Cardiac muscle cell (in vitro differentiated cells and primary cell): Measurements from ENCODE around the gene RADIL. TPM values are rescaled to one million over a fixed set of nuclear protein-coding genes. Genes with fewer than 3 reads are reported as not detected.
"Not testable (repeated sequence)": the region's sequence is repeated elsewhere in the genome, so short reads cannot be mapped to it uniquely, and the experiment has no call there.

ENCODE experiments used
- DNase-seq, 2 donors: peaks; one replicate each; pipeline versions ENCODE4 v3.0.0 to v3.0.0-alpha.2; 2010 to 2017; ENCODE audit warnings: low read depth in 1 of 2, low spot score in 1 of 2
- H3K27ac ChIP-seq: fragments of 200-600 bp; sonication (generic); 2 replicates; pipeline ENCODE4 v1.5.1; 2016
- H3K27me3 ChIP-seq: fragments of 200-600 bp; sonication (generic); 2 replicates; pipeline ENCODE4 v1.6.0; 2016; ENCODE audit warnings: control low read depth
- H3K36me3 ChIP-seq: fragments of 200-600 bp; sonication (generic); 2 replicates; pipeline ENCODE4 v1.5.1; 2016; ENCODE audit warnings: control low read depth
- H3K4me1 ChIP-seq: fragments of 200-600 bp; sonication (generic); 2 replicates; pipeline ENCODE4 v1.8.1; 2017; ENCODE audit warnings: low read depth, mild to moderate bottlenecking, mixed run types
- H3K4me3 ChIP-seq: fragments of 200-600 bp; sonication (generic); 2 replicates; pipeline ENCODE4 v1.5.1; 2016; ENCODE audit warnings: mild to moderate bottlenecking
- H3K9me3 ChIP-seq: fragments of 200-600 bp; sonication (generic); 2 replicates; pipeline ENCODE4 v1.5.1; 2017; ENCODE audit warnings: low read depth, mild to moderate bottlenecking, control low read depth
- CTCF ChIP-seq: IDR thresholded peaks from 2 replicates; pipeline ENCODE4 v1.5.1; 2012; ENCODE audit warnings: low read depth, mild to moderate bottlenecking, low read length
- polyA plus RNA-seq: library from polyadenylated mRNA; unstranded; fragments of >200 nt; fragmentation: Nextera tagmentation; extraction: Ambion mirVana; gene quantifications from 2 replicates; pipeline ENCODE4 v1.2.1, GENCODE V29; 2016
- total RNA-seq: library from RNA; depleted of rRNA; stranded (reverse); fragments of >200 nt; gene quantifications from 2 replicates; pipeline ENCODE4 v1.2.3, GENCODE V29; 2016

Gene RADIL
- total and polyA plus RNA-seq, 2 experiments from 2014 or later: 41.6 to 110 TPM

GRCh38 chr7:4904346-4904745, 20.8 kb upstream of the RADIL start:
- DNase-seq: no peak
- Histone ChIP-seq H3K4me1 (no peaks in the 10 kb centered on the region), H3K4me3 (no peak overlapping the region), H3K27ac (no peak overlapping the region), H3K36me3 (no peaks in the 10 kb centered on the region), H3K27me3 (no peaks in the 10 kb centered on the region), H3K9me3 (no peaks in the 10 kb centered on the region)
- no peak for TF ChIP-seq CTCF

GRCh38 chr7:4895766-4896165, 12.2 kb upstream of the RADIL start:
- Histone ChIP-seq H3K27ac (no peak overlapping the region), H3K36me3 (no peaks in the 10 kb centered on the region), H3K27me3 (no peaks in the 10 kb centered on the region), H3K4me3 (no peak overlapping the region), H3K4me1 (no peaks in the 10 kb centered on the region), H3K9me3 (no peaks in the 10 kb centered on the region)
- no peak for TF ChIP-seq CTCF
- DNase-seq: no peak

- Histone ChIP-seq H3K27me3 (no peaks in the 10 kb centered on the region), H3K9me3 (no peaks in the 10 kb centered on the region), H3K36me3 (no peaks in the 10 kb centered on the region), H3K27ac (no peak overlapping the region), H3K4me3 (no peak overlapping the region), H3K4me1 (no peaks in the 10 kb centered on the region)
- no peak for TF ChIP-seq CTCF
- no peak for DNase-seq
These were observed 11.0 kb upstream of the RADIL start for GRCh38 chr7:4894482-4894881.

- Histone ChIP-seq H3K4me1 (no peaks in the 10 kb centered on the region), H3K4me3 (no peak overlapping the region), H3K27ac (no peak overlapping the region), H3K27me3 (no peaks in the 10 kb centered on the region), H3K9me3 (no peaks in the 10 kb centered on the region), H3K36me3 (no peaks in the 10 kb centered on the region)
- no peak for TF ChIP-seq CTCF
- DNase-seq: no peak
These were observed 10.5 kb upstream of the RADIL start for GRCh38 chr7:4893929-4894475.

- H3K4me3 ChIP-seq, DNase-seq, H3K27me3 ChIP-seq, H3K36me3 ChIP-seq, H3K4me1 ChIP-seq, H3K27ac ChIP-seq, H3K9me3 ChIP-seq: not testable (repeated sequence)
These were observed 9.7 kb upstream of the RADIL start for GRCh38 chr7:4893188-4893587.

GRCh38 chr7:4891522-4891921, 8.0 kb upstream of the RADIL start:
- not testable (repeated sequence) for H3K27ac ChIP-seq, DNase-seq, H3K27me3 ChIP-seq, H3K4me3 ChIP-seq, H3K4me1 ChIP-seq, H3K9me3 ChIP-seq, H3K36me3 ChIP-seq

GRCh38 chr7:4889682-4890081, 6.2 kb upstream of the RADIL start:
- Histone ChIP-seq H3K36me3 (no peaks in the 10 kb centered on the region), H3K4me1 (no peaks in the 10 kb centered on the region), H3K4me3 (no peak overlapping the region), H3K27me3 (no peaks in the 10 kb centered on the region), H3K9me3 (no peaks in the 10 kb centered on the region), H3K27ac (no peak overlapping the region)
- no peak for DNase-seq
- no peak for TF ChIP-seq CTCF
